H1 (cell line): Measurements from ENCODE around the gene PLPPR1. TPM values are rescaled to one million over a fixed set of nuclear protein-coding genes. Genes with fewer than 3 reads are reported as not detected.

Experiments
- ASH2L ChIP-seq: fragments of 200-600, 300-600 bp; sonication (generic); IDR thresholded peaks from one replicate; pipeline ENCODE4 v1.7.1; 2017; ENCODE audit warnings: low read length
- BCL11A ChIP-seq, 2 experiments: IDR thresholded peaks; one replicate each; pipeline ENCODE4 v1.6.1; 2011; ENCODE audit warnings: low read depth in 2 of 2, low read length in 2 of 2, mild to moderate bottlenecking in 2 of 2
- CBX5 ChIP-seq: fragments of 300-800, 300-1000 bp; sonication (generic); IDR thresholded peaks from 2 replicates; pipeline ENCODE4 v1.7.1; 2016; ENCODE audit warnings: antibody characterized with exemption, low read length, low read depth
- CEBPB ChIP-seq: IDR thresholded peaks from 2 replicates; pipeline ENCODE4 v1.6.1; 2012; ENCODE audit warnings: low read depth, low read length
- E2F6 ChIP-seq: IDR thresholded peaks from 2 replicates; pipeline ENCODE4 v1.6.1; 2012; ENCODE audit warnings: inconsistent platforms
- KDM1A ChIP-seq: fragments of 200-600, 300-600 bp; sonication (generic); IDR thresholded peaks from 2 replicates; pipeline ENCODE4 v1.7.1; 2016; ENCODE audit warnings: mild to moderate bottlenecking, low read length, borderline replicate concordance
- KDM5A ChIP-seq: fragments of 200-600 bp; IDR thresholded peaks from 2 replicates; pipeline ENCODE4 v1.7.1; 2012; ENCODE audit warnings: mild to moderate bottlenecking, low read length, inconsistent platforms, mixed read lengths
- NANOG ChIP-seq: IDR thresholded peaks from 2 replicates; pipeline ENCODE4 v1.6.1; 2011; ENCODE audit warnings: low read length, low read depth, mild to moderate bottlenecking, inconsistent platforms; ENCODE audit not compliant: insufficient read depth, poor library complexity, severe bottlenecking
- NRF1 ChIP-seq: IDR thresholded peaks from 2 replicates; pipeline ENCODE4 v1.6.1; 2011; ENCODE audit warnings: mild to moderate bottlenecking, low read depth, low read length, improper control_type of control experiment
- PHF8 ChIP-seq: fragments of 200-600 bp; sonication (generic); conservative IDR thresholded peaks from 2 replicates; pipeline ENCODE4 v1.7.1; 2012; ENCODE audit warnings: low read depth, mild to moderate bottlenecking, inconsistent platforms, low read length, moderate library complexity
- RAD21 ChIP-seq, 2 experiments: IDR thresholded peaks in 1 of 2; conservative IDR thresholded peaks in 1 of 2; 2 replicates each; pipeline ENCODE4 v1.6.1; 2011; ENCODE audit warnings: low read depth in 2 of 2, low read length in 2 of 2, improper control_type of control experiment in 1 of 2, inconsistent platforms in 1 of 2, mild to moderate bottlenecking in 1 of 2, moderate library complexity in 1 of 2
- SIN3A ChIP-seq, 2 experiments: IDR thresholded peaks in 1 of 2; conservative IDR thresholded peaks in 1 of 2; 2 replicates each; pipeline ENCODE4 v1.6.1; 2011 to 2012; ENCODE audit warnings: low read length in 2 of 2, improper control_type of control experiment in 1 of 2, low read depth in 1 of 2, mild to moderate bottlenecking in 1 of 2
- SIRT6 ChIP-seq: IDR thresholded peaks from one replicate; pipeline ENCODE4 v1.7.1; 2012; ENCODE audit warnings: low read length, inconsistent platforms
- polyA plus RNA-seq, 7 experiments: library from polyadenylated mRNA; depleted of rRNA in 3 of 7; stranded (reverse) in 5 of 7; unstranded in 2 of 7; fragments of >200 nt in 5 of 7; fragments of 200-250 nt in 2 of 7; gene quantifications; 1 replicate in 5 of 7; 2 replicates in 1 of 7; 4 replicates in 1 of 7; pipeline versions ENCODE4 v1.2.1 to v1.2.3, GENCODE V29; 2011 to 2013; ENCODE audit warnings: missing spikeins in 2 of 7, mixed read lengths in 2 of 7
- total RNA-seq: library from RNA; stranded (reverse); fragmentation: NEBNext Ultra II Directional; extraction: Animal tissue kit (Norgen Biotek cat#: 25700); gene quantifications from 2 replicates; pipeline ENCODE4 v1.2.1, GENCODE V29; 2021
- TF ChIP-seq, protein P1 (sequence below): IDR thresholded peaks from 2 replicates; pipeline ENCODE4 v1.6.1; 2011; ENCODE audit warnings: low read length, improper control_type of control experiment

PLPPR1 gene
- total and polyA plus RNA-seq, 2 of the 8 experiments (the other 6 are each of a cell fraction or from before 2014, with no cell fraction given): 1.4 to 1.8 TPM

- peak; percentile 63 for TF ChIP-seq NRF1
- no peak for TF ChIP-seq SIRT6
- peak; percentile 56 for TF ChIP-seq E2F6
- TF ChIP-seq, protein P1, sequence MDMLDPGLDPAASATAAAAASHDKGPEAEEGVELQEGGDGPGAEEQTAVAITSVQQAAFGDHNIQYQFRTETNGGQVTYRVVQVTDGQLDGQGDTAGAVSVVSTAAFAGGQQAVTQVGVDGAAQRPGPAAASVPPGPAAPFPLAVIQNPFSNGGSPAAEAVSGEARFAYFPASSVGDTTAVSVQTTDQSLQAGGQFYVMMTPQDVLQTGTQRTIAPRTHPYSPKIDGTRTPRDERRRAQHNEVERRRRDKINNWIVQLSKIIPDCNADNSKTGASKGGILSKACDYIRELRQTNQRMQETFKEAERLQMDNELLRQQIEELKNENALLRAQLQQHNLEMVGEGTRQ: no peak
- TF ChIP-seq CBX5: no peak
- peak; percentile 33; the same call in 1 of the 2 replicates for TF ChIP-seq KDM1A
- TF ChIP-seq RAD21 (IDR thresholded peaks at IDR 0.05 in 1 of 2, conservative IDR thresholded peaks at IDR 0.05 in 1 of 2; ENCODE audit: low read depth in 2 of 2, low read length in 2 of 2): no peak; a peak in 1 of 4 replicates
- no peak for TF ChIP-seq KDM5A
- no peak for TF ChIP-seq CEBPB
- TF ChIP-seq BCL11A (IDR thresholded peaks at IDR 0.05; ENCODE audit: low read depth in 2 of 2, low read length in 2 of 2): no peak
- peak; percentile 56 for TF ChIP-seq ASH2L
- TF ChIP-seq PHF8: no peak; the same call in 1 of the 2 replicates
- TF ChIP-seq SIN3A (conservative IDR thresholded peaks at IDR 0.05 in 1 of 2, IDR thresholded peaks at IDR 0.05 in 1 of 2; ENCODE audit: low read depth in 1 of 2, low read length in 2 of 2): 0 out of 4 replicates have a peak, but pooled peaks of 1 of the 2 experiments have one; percentile 29
- no peak for TF ChIP-seq NANOG
These were observed at the start of gene PLPPR1 (continued) for GRCh38 chr9:101028346-101029314.
